HEK293 (cell line): ENCODE measurements around the gene HID1.

Experiments
- CTCF ChIP-seq: fragments of 450-650 bp; formaldehyde crosslinking; IDR thresholded peaks from 2 replicates; pipeline ENCODE4 v1.5.1; 2016; ENCODE audit warnings: missing biosample characterization, missing genetic modification characterization
- TSHZ1 ChIP-seq: fragments of 450-650 bp; formaldehyde crosslinking; IDR thresholded peaks from 2 replicates; pipeline ENCODE4 v1.5.1; 2016; ENCODE audit warnings: missing biosample characterization, missing genetic modification characterization, borderline replicate concordance
- ZNF132 ChIP-seq: fragments of 450-650 bp; formaldehyde crosslinking; IDR thresholded peaks from 2 replicates; pipeline ENCODE4 v1.5.1; 2017; ENCODE audit warnings: missing biosample characterization, missing genetic modification characterization, borderline replicate concordance
- ZNF488 ChIP-seq: fragments of 450-650 bp; formaldehyde crosslinking; IDR thresholded peaks from 2 replicates; pipeline ENCODE4 v1.5.1; 2016; ENCODE audit warnings: missing biosample characterization, missing genetic modification characterization
- ZNF501 ChIP-seq: fragments of 450-650 bp; formaldehyde crosslinking; IDR thresholded peaks from 2 replicates; pipeline ENCODE4 v1.5.1; 2016; ENCODE audit warnings: missing biosample characterization, missing genetic modification characterization
- ZNF701 ChIP-seq: fragments of 450-650 bp; formaldehyde crosslinking; IDR thresholded peaks from 2 replicates; pipeline ENCODE4 v1.5.1; 2016; ENCODE audit warnings: missing biosample characterization, missing genetic modification characterization

GRCh38 chr17:74954665-74955421 lies 17.7 kb downstream of the HID1 start:
- TF ChIP-seq ZNF501 (tag by site-specific recombination) (no peak), ZNF132 (no peak), ZNF488 (tag by site-specific recombination) (no peak), TSHZ1 (tag by site-specific recombination) (no peak), CTCF (tag by site-specific recombination) (no peak), ZNF701 (tag by site-specific recombination) (no peak)
